ENCODE measurements around the gene SLC35B1. TPM values are rescaled to one million over a fixed set of nuclear protein-coding genes. Genes with fewer than 3 reads are reported as not detected.

SLC35B1 gene
- total RNA-seq, 1 donor from 2014 or later: 69.2 TPM

DNA sequence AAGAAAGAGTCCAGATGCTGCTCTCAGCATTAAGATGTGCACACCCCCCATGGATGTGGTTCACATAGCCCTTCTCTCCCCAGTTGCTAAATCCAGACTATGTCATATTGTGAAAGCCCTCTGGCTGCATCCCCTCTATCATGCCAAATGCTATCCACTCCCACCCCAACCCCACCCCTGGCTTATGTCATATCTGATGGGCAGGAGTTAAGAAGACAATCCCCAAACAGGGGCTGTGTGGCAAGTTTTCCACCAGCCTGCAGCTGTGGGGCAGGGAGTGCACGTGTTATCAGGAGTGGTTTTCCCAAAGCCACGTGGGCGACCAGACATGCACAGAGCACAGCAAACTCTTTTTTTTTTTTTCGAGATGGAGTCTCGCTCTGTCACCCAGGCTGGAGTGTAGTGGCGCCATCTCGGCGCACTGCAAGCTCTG, 46.2 kb upstream of the SLC35B1 start:
- no peaks in the 10 kb centered on the region for H3K27me3 Mint-ChIP-seq (ENCODE audit: low read depth)
- H3K9me3 Mint-ChIP-seq: no peaks in the 10 kb centered on the region
- no peaks in the 10 kb centered on the region for H3K4me1 Mint-ChIP-seq
- no peak overlapping the region for H3K4me3 Mint-ChIP-seq
- no peak overlapping the region for H3K27ac Mint-ChIP-seq
- TF ChIP-seq, protein P1, sequence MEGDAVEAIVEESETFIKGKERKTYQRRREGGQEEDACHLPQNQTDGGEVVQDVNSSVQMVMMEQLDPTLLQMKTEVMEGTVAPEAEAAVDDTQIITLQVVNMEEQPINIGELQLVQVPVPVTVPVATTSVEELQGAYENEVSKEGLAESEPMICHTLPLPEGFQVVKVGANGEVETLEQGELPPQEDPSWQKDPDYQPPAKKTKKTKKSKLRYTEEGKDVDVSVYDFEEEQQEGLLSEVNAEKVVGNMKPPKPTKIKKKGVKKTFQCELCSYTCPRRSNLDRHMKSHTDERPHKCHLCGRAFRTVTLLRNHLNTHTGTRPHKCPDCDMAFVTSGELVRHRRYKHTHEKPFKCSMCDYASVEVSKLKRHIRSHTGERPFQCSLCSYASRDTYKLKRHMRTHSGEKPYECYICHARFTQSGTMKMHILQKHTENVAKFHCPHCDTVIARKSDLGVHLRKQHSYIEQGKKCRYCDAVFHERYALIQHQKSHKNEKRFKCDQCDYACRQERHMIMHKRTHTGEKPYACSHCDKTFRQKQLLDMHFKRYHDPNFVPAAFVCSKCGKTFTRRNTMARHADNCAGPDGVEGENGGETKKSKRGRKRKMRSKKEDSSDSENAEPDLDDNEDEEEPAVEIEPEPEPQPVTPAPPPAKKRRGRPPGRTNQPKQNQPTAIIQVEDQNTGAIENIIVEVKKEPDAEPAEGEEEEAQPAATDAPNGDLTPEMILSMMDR (IDR thresholded peaks at IDR 0.05; ENCODE audit: unreplicated experiment): no peak
- no peak for DNase-seq (ENCODE audit: low spot score in 2 of 2, unreplicated experiment in 2 of 2)
- no peaks in the 10 kb centered on the region for H3K36me3 Mint-ChIP-seq

DNA sequence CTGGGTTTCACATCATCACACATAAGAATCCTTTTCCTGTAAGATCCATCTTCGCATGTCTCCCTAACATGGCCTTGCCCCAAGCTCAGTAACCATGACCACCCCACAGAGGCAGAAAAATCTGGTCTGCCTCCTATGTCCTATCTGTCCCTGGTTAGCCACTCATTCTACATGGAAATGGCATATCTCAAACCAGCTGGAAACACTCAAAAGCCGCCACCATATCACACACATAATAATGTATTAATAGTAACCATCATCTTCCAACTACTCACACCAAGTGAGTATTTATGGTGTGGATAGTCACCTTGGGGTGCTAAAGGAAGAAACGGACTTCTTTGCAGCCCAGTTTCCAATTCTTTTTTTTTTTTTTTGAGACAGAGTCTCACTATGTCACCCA, 44.7 kb upstream of the SLC35B1 start:
- H3K27me3 Mint-ChIP-seq (ENCODE audit: low read depth): no peaks in the 10 kb centered on the region
- TF ChIP-seq, protein P1 (IDR thresholded peaks at IDR 0.05; ENCODE audit: unreplicated experiment): no peak
- DNase-seq (ENCODE audit: low spot score in 2 of 2, unreplicated experiment in 2 of 2): no peak
- H3K36me3 Mint-ChIP-seq: no peaks in the 10 kb centered on the region
- no peak overlapping the region for H3K27ac Mint-ChIP-seq
- H3K4me1 Mint-ChIP-seq: no peaks in the 10 kb centered on the region
- no peak overlapping the region for H3K4me3 Mint-ChIP-seq
- no peaks in the 10 kb centered on the region for H3K9me3 Mint-ChIP-seq

DNA sequence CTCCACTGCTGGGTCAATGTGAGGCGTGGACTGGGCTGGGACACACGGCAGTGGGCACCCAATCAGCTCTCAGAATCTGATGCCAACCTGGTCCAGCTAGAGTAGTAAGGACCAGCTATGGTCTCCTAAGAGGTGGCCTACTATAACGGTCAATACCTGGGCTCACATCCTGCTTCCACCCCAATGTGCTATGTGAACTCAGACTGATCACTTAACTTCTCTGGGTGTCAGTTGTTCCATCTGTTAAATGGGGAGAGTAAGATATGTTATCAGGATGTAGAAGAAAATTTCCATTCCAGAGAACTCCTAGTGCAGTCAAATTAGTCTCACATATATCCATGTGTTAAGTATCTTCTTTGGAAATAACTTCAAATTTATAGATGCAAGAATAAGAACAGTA, 42.0 kb upstream of the SLC35B1 start:
- Mint-ChIP-seq H3K27ac (no peak overlapping the region), H3K9me3 (peaks cover 3% of the 10 kb centered on the region)

DNA sequence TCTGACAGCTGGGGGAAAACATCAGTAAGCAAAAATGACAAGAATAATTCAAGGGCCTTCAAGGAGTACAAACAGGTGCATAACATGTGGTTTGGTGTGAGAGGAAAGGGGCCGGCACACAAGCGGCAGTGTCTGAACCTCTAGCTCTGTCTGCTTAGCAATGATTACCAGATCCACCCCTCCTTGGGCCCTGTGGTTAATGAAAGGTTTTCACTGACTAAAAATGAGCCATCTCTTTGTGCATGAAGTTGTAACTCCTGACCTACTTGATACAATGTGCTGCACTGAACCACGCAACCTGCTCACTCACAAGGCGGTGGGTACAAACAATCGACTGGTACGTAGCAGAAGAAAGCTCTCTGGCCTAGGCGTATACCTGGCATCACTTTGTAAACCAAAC, 41.0 kb upstream of the SLC35B1 start:
- no peak for DNase-seq (ENCODE audit: low spot score in 2 of 2, unreplicated experiment in 2 of 2)
- H3K27ac Mint-ChIP-seq: no peak overlapping the region
- H3K27me3 Mint-ChIP-seq (ENCODE audit: low read depth): no peaks in the 10 kb centered on the region
- TF ChIP-seq, protein P1 (IDR thresholded peaks at IDR 0.05; ENCODE audit: unreplicated experiment): no peak
- peaks cover 3% of the 10 kb centered on the region for H3K36me3 Mint-ChIP-seq
- no peak overlapping the region for H3K4me3 Mint-ChIP-seq
- H3K4me1 Mint-ChIP-seq: peaks cover 7% of the 10 kb centered on the region
- H3K9me3 Mint-ChIP-seq: peaks cover 3% of the 10 kb centered on the region

More for the DNA sequence above, 42.0 kb upstream of the SLC35B1 start:
- peaks cover 7% of the 10 kb centered on the region for H3K4me1 Mint-ChIP-seq
- no peaks in the 10 kb centered on the region for H3K27me3 Mint-ChIP-seq (ENCODE audit: low read depth)
- H3K36me3 Mint-ChIP-seq: peaks cover 3% of the 10 kb centered on the region
- no peak overlapping the region for H3K4me3 Mint-ChIP-seq
- TF ChIP-seq, protein P1 (IDR thresholded peaks at IDR 0.05; ENCODE audit: unreplicated experiment): no peak
- DNase-seq (ENCODE audit: low spot score in 2 of 2, unreplicated experiment in 2 of 2): no peak

DNA sequence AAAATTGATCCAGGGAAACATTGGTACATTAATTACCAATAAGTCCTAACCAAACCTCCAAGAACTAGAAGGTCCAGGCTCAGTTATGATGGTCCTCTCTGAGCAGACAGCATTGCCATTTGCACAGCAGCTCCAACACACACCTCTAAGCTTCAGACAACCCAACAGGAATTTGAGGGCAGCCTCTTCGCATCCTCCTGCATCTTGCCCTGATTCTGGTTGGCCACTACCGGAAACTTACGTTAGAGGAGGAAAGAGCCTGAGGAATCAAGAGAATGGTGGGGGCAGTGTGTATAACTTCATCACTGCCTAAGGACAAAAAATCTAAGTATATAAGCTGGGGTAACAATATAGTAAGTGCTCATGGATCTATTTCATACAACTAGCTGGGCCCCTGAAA, 40.5 kb upstream of the SLC35B1 start:
- Mint-ChIP-seq H3K27me3 (ENCODE audit: low read depth) (no peaks in the 10 kb centered on the region), H3K9me3 (peaks cover 3% of the 10 kb centered on the region), H3K27ac (no peak overlapping the region), H3K4me1 (peaks cover 7% of the 10 kb centered on the region), H3K4me3 (no peak overlapping the region), H3K36me3 (peaks cover 3% of the 10 kb centered on the region)
- no peak for DNase-seq (ENCODE audit: low spot score in 2 of 2, unreplicated experiment in 2 of 2)
- TF ChIP-seq, protein P1 (IDR thresholded peaks at IDR 0.05; ENCODE audit: unreplicated experiment): no peak

DNA sequence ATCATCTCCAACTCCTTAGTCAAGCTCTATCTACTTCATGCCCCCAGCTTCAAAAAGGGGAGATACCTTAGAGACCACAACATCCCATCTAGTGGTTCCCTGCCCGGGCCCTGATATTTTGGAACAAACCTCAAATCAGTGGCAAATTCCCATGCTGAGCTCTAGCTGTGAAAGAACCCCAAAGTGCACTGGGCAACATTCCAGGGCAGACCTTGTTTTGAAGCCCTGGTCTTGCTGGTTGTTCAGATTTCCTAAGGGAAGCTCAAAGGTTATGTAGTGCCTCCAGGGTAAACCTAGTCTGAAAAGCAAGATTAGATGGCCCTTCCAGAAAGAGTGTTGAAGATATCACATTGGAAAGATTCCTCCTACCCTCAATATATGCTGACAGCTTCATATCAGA, 39.9 kb upstream of the SLC35B1 start:
- no peak for DNase-seq (ENCODE audit: low spot score in 2 of 2, unreplicated experiment in 2 of 2)
- Mint-ChIP-seq H3K27me3 (ENCODE audit: low read depth) (no peaks in the 10 kb centered on the region), H3K9me3 (peaks cover 3% of the 10 kb centered on the region), H3K4me1 (peaks cover 11% of the 10 kb centered on the region), H3K27ac (no peak overlapping the region), H3K4me3 (no peak overlapping the region), H3K36me3 (peaks cover 3% of the 10 kb centered on the region)
- TF ChIP-seq, protein P1 (IDR thresholded peaks at IDR 0.05; ENCODE audit: unreplicated experiment): no peak

Data from mesothelial cell of epicardium (in vitro differentiated cells).